Mammary microvascular endothelial cell (primary cell): ENCODE measurements around the gene PSTPIP2. TPM values are rescaled to one million over a fixed set of nuclear protein-coding genes. Genes with fewer than 3 reads are reported as not detected.

ENCODE experiments used
- total RNA-seq: library from RNA; depleted of rRNA; stranded (reverse); fragments of >200 nt; gene quantifications from 2 replicates; pipeline ENCODE4 v1.2.3, GENCODE V29; 2015

The PSTPIP2 gene, protein sequence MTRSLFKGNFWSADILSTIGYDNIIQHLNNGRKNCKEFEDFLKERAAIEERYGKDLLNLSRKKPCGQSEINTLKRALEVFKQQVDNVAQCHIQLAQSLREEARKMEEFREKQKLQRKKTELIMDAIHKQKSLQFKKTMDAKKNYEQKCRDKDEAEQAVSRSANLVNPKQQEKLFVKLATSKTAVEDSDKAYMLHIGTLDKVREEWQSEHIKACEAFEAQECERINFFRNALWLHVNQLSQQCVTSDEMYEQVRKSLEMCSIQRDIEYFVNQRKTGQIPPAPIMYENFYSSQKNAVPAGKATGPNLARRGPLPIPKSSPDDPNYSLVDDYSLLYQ
- total RNA-seq: 4.0 and 5.6 TPM in 2 replicates

DNA sequence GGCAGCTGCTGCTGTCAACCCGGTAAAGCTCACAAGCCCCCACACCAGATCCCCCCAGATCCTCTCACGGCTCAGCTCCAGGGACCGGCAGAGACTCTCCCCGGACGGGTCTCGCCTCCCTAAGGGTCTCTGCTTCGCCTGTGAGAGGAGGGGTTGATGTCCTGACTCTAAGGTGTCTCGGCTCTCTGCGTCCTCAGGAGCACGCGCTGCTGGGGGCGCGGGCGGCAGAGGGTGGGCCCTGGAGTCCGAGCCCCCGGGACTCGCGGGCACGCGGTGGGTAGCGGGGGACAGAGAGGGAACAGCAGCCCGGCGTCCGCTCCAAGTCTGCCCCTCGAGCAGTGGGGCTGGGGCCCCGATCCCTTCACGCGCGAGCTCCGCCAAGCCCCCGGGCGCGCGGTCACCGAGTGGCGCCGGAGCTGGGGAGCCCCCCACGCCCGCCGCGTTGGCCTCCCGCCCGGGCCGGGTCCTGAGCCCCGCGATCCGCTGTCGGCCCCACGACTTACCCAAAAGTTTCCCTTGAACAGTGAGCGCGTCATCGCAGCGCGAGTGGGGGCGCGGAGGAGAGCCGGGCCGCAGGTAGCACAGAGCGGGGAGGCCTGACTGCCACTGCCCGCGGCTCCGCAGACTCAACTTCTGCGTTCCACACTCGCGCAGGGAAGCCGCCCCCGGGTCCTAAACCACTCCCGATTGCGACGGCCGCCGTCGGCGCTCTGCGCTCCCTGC is at the start of gene PSTPIP2:
PSTPIP2 (minus strand) TSS at position 608 of the 723 bp plus-strand sequence; CDS start at position 536, 72 bp downstream.

DNA sequence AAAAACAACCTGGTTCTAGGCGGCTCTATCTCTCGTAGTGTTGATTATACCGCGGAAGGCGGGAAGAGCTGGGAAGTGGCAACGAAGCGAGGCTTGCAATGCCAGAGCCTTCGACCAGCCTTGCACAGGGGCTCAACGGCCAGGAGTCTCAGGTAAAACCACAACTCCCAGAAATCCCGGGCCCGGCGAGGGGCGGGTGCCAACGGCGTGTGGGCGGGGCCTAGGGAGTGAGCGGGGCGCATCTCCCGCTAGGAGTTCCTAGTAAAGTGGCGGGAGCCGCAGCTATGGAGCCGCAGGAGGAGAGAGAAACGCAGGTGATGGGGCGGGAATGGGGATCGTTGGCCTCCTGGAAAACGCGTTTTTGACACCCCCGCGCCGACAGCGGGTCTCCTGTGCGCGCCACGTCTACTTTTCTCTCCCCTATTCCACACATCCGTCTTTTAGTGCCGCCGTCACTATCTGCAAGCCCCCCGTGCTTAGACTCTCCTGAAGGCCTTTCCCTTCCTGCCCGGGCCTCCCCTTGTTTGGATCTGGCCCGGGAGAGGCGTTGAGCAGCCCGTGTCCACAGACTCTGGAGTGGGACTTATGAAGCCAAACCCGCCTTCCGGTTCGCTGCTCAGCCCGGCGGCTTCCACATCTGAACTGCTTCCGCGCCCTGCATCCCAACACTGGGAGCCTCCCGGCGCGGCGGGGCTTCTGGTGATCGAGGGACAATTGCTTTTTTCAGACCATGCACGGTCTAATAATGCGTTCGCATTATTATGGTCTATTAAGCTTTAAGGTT is 32.3 kb upstream of the PSTPIP2 start, which contains the start of gene HAUS1:
HAUS1 (plus strand) TSS at position 258 of the 784 bp plus-strand sequence; CDS start at position 285, 27 bp downstream.

DNA sequence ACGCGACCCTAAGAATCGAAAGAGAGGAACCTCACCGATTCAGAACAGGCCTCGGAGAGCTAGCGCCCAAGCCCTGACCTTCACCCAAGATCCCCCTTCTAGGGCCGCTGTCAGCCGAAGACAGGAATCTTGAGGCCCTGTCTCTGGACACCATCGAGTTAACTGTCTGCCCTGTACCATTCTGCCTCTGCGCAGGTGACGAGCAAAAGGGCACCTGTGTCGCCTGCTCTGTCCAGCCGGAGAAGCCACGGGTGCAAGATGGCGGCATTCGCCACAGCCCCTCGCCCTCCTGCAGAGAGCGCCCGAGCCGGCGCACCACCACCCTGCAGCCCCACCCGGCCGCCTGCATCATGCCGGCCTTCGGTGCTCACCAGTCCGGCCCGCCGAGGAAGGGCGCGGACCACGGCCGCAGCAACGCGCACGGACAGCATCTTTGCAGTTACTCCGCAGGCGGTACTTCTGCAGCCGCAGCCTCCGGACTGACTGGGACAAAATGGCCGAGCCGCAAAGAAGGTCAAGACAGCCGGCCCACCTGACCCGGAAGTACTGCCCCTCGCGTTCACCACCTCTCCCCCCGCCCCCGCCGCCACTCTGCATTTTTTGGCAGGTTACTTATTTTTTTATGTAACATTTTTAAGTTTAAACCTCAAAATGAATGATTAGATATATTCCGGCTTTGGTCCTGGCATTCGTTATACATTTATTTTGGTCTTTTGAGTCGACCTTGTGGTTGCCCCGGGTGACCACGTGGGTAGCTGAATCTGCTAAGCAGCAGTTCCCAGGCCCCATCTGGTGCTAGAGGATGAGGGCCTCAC is 25.9 kb upstream of the PSTPIP2 start, which contains the start of gene ATP5F1A:
ATP5F1A (minus strand) TSS at position 496 of the 815 bp plus-strand sequence; CDS start at position 431, 65 bp downstream.

DNA sequence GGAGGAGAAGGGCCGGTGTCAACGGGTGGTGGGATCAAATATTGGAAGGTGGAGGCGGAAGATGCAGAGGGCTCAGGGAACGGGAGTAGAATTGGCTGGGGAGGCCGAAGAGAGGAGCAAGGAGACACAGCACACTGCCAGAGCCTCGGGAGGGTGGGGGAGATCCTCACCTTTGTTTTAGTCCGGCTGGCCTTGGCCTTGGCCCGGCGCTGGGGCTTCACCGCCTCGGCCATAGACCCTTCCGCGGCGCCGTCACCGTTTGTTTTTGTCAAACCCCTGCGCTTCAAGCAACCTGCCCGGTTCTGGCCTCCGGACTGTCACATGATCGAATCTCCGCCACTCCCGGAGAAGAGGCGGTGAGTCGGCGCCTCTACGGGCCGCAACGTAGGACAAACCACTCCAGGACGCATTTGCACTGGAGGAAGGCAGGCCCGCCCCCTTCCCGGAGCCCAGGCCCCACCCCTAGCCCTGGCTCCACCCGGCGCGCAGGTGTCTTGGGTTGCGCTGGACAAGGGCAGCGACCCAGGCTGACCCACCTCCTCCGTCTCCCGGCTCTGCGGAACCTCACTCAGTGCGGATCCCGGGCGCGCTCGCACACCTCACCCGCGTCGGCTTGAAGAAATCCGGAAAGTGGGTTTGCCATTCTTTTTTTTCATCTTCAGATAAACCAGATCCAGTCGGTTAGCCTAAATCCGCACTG is 104.9 kb downstream of the PSTPIP2 start, which contains the start of gene EPG5:
EPG5 (minus strand) TSS at position 323 of the 700 bp plus-strand sequence; CDS start at position 233, 90 bp downstream.

Other genes with a start within 250 kb of the PSTPIP2 start
- 0.59 and 1.7 TPM in 2 replicates for gene SIGLEC15, start 246.6 kb downstream of the PSTPIP2 start, total RNA-seq
- gene EPG5, start 104.9 kb downstream of the PSTPIP2 start, total RNA-seq: 22.3 and 25.5 TPM in 2 replicates
- 442 and 486 TPM in 2 replicates for gene ATP5F1A, start 26.0 kb upstream of the PSTPIP2 start, total RNA-seq
- 53.7 and 73.4 TPM in 2 replicates for gene HAUS1, start 32.1 kb upstream of the PSTPIP2 start, total RNA-seq